ENCODE results near the gene SLC12A5. TPM values are rescaled to one million over a fixed set of nuclear protein-coding genes. Genes with fewer than 3 reads are reported as not detected.

Gene SLC12A5
- total RNA-seq, 1 experiment from 2014 or later, result 7.2 TPM

DNA sequence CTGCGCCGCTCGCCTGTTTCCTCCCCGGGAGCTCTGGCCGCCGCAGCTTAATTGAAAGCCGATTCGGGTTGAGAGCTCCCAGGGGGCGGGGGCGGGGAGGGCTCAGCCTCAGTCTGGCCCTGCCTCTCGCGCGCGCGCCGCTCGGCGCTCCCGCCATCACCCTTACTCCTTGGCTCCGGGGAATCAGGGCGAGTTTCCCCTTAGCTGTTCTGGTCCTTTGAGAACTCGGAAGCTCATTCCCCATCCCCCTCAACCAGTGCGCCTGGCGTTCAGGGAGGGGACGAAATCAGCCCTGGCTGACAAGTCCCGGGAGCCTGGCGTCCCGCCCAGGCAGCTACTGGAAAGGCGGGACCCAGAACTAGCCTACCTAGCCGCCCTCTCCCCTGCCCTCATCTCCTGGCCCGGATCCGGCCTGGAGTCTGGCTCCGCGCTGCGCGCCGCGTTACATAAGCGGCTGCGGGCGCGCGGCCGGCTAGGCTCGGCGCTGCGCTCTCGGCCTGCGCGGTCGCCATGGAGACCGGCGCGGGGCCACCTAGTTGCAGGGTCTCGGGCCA lies 2.8 kb downstream of the SLC12A5 start (continued):
- TF ChIP-seq ZNF671 (CRISPR knock-in tag; IDR thresholded peaks at IDR 0.05) (no peak), ERG (CRISPR knock-in tag; IDR thresholded peaks at IDR 0.05) (no peak)
- TF ChIP-seq, protein P1, sequence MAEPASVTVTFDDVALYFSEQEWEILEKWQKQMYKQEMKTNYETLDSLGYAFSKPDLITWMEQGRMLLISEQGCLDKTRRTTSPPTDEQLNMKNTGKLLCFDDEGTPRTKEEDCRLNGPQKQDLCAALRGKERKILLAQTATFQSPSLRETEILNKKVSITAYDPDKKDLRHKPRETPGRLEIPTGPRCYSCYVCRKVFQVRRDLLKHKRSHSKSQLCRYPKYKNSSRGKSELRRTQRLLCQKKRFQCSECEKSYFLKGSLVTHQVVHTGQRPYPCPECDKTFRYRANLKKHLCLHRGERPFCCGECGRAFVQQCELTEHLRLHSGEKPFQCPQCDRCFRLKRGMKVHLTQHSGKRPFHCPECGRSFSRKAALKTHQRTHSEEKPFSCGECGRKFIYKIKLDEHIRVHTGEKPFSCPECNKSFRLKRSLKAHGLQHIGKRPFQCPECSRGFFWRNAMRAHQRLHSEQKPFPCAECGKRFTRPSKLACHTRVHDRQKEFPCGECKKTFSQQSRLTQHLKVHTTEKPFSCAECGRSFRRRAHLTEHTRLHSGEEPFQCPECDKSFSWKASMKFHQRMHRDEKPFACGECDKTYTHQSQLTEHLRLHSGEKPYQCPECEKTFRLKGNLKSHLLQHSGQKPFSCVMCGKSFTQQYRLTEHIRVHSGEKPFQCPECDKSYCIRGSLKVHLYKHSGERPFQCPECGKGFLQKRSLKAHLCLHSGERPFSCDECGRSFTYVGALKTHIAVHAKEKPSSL (CRISPR knock-in tag; conservative IDR thresholded peaks at IDR 0.05), result no peak
- TF ChIP-seq, protein P2, sequence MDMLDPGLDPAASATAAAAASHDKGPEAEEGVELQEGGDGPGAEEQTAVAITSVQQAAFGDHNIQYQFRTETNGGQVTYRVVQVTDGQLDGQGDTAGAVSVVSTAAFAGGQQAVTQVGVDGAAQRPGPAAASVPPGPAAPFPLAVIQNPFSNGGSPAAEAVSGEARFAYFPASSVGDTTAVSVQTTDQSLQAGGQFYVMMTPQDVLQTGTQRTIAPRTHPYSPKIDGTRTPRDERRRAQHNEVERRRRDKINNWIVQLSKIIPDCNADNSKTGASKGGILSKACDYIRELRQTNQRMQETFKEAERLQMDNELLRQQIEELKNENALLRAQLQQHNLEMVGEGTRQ (CRISPR knock-in tag; IDR thresholded peaks at IDR 0.05), result no peak
- TF ChIP-seq, protein P3, sequence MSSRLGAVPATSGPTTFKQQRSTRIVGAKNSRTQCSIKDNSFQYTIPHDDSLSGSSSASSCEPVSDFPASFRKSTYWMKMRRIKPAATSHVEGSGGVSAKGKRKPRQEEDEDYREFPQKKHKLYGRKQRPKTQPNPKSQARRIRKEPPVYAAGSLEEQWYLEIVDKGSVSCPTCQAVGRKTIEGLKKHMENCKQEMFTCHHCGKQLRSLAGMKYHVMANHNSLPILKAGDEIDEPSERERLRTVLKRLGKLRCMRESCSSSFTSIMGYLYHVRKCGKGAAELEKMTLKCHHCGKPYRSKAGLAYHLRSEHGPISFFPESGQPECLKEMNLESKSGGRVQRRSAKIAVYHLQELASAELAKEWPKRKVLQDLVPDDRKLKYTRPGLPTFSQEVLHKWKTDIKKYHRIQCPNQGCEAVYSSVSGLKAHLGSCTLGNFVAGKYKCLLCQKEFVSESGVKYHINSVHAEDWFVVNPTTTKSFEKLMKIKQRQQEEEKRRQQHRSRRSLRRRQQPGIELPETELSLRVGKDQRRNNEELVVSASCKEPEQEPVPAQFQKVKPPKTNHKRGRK (CRISPR knock-in tag; IDR thresholded peaks at IDR 0.05; ENCODE audit: borderline replicate concordance), result no peak

DNA sequence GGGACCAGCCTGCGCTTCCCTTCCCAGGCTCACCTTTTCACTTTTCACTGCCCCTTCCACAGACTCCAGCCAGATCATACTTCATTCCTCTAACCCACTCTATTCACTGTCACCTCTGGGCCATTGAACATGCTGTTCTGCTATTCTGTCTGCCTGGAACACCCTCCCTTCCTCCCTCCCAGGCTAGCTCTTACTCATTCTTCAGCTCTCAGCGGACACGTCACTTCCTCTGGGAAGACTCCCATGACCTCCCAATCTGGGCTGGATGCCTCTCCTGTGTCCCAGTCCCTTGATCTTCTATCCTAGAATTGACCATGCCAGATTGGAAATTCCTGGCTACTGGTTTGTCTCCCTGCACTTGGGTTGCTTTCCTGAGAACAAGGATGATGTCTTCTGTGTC lies 5.0 kb downstream of the SLC12A5 start:
- no peak overlapping the region for H3K4me3 Mint-ChIP-seq
- POLR2A ChIA-PET, result interaction anchor here (0.5 kb wide), 1 partner anchor 99 kb away, joined by 4 read pairs; no protein-coding TSS in a partner anchor
- no peak for ATAC-seq
- H3K36me3 Mint-ChIP-seq, result no peaks in the 10 kb centered on the region
- TF ChIP-seq NFYB (CRISPR knock-in tag; conservative IDR thresholded peaks at IDR 0.05; ENCODE audit: low read depth) (no peak), ESRRA (CRISPR knock-in tag; IDR thresholded peaks at IDR 0.05; ENCODE audit: borderline replicate concordance) (no peak), HMGXB4 (CRISPR knock-in tag; IDR thresholded peaks at IDR 0.05) (no peak), ZBTB43 (CRISPR knock-in tag; IDR thresholded peaks at IDR 0.05) (no peak), ZNF317 (CRISPR knock-in tag; IDR thresholded peaks at IDR 0.05; ENCODE audit: borderline replicate concordance, low read depth) (no peak), RORB (CRISPR knock-in tag; IDR thresholded peaks at IDR 0.05) (no peak), HMGA2 (CRISPR knock-in tag; IDR thresholded peaks at IDR 0.05) (no peak), TEAD4 (CRISPR knock-in tag; IDR thresholded peaks at IDR 0.05) (no peak), CBFB (CRISPR knock-in tag; IDR thresholded peaks at IDR 0.05; ENCODE audit: low read depth) (no peak), GABPB1 (CRISPR knock-in tag; IDR thresholded peaks at IDR 0.05) (no peak), NR2C2 (CRISPR knock-in tag; IDR thresholded peaks at IDR 0.05) (no peak), ERG (CRISPR knock-in tag; IDR thresholded peaks at IDR 0.05) (no peak), ETV6 (CRISPR knock-in tag; IDR thresholded peaks at IDR 0.05) (no peak), MYBL2 (CRISPR knock-in tag; IDR thresholded peaks at IDR 0.05) (no peak), ZNF121 (CRISPR knock-in tag; IDR thresholded peaks at IDR 0.05) (no peak)
- TF ChIP-seq, protein P2 (CRISPR knock-in tag; IDR thresholded peaks at IDR 0.05), result no peak
- CTCF ChIA-PET, result interaction anchor here (1.2 kb wide), 1 partner anchor 24 kb away, joined by 4 read pairs; no protein-coding TSS in a partner anchor
- H3K9me3 Mint-ChIP-seq, result no peaks in the 10 kb centered on the region
- H3K27me3 Mint-ChIP-seq (ENCODE audit: low read depth), result peaks cover 79% of the 10 kb centered on the region
- H3K4me1 Mint-ChIP-seq, result peaks cover 11% of the 10 kb centered on the region
- DNase-seq (ENCODE audit: low spot score), result no peak
- no peak overlapping the region for H3K27ac Mint-ChIP-seq
